ENCODE results near the gene SVOPL. TPM values are rescaled to one million over a fixed set of nuclear protein-coding genes. Genes with fewer than 3 reads are reported as not detected.

Gene SVOPL
- total RNA-seq, 1 donor from 2014 or later: 0.09 TPM

DNA sequence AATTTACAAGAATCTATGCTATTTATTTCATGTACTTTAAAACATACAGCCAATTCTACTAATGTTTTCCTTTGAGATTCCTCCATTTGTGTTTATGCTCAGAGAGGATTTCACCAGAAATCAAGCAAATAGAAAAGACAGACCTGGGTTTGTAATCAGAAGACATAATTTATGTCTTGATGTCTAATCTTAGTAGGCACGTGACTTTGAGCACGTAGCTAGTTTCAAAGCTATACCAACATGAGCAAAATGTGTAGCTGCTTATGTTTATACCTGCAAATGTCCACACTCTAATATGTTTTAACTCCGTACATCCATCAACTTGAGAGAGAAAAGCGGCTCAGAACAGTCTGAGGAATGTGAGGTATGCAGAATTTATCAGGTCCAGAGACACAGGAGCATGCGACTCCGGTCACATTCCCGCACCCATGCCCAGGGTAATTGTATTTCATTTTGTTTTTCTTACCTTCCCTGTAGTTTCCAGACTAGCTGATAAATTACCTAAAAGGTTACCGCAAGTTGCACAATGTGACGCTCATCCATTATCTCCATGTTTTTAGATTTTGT lies 40.0 kb downstream of the SVOPL start:
- H3K9ac ChIP-seq: no peak overlapping the region

DNA sequence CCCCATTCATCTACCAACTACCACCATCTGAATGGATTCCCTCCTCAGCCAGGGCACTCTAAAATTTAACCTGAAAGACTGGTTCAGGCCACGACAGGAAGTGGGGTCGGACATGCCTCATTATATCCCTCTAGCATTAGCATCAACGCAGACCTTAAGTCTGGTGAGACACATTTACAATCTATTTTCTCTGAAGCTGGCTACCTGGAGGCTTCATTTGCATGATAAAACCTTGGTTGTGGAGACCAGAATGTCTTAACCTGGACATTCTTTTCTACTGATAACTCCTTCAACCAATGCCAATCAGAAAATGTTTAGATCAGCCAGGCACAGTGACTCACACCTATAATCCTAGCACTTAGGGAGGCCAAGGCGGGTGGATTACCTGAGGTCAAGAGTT lies 42.3 kb downstream of the SVOPL start:
- Histone ChIP-seq H3K27me3 (no peaks in the 10 kb centered on the region), H3K9ac (no peak overlapping the region), H3K4me3 (no peak overlapping the region), H3K27ac (no peak overlapping the region), H3K4me1 (peaks cover 11% of the 10 kb centered on the region), H3K9me3 (ENCODE audit: low read depth) (no peaks in the 10 kb centered on the region), H3K4me2 (no peak overlapping the region), H3K79me2 (ENCODE audit: low read depth) (no peaks in the 10 kb centered on the region), H3F3A (ENCODE audit: low read depth) (peaks cover 7% of the 10 kb centered on the region), H3K36me3 (no peaks in the 10 kb centered on the region), H2AFZ (replicated peaks) (no peak overlapping the region), H4K20me1 (ENCODE audit: low read depth) (no peaks in the 10 kb centered on the region)
- H3K4me1 Mint-ChIP-seq: peaks cover 23% of the 10 kb centered on the region
- H3K27me3 Mint-ChIP-seq (ENCODE audit: insufficient read depth, low read depth): peaks cover 2% of the 10 kb centered on the region
- H3K9me3 Mint-ChIP-seq: peaks cover 9% of the 10 kb centered on the region
- H3K27ac Mint-ChIP-seq: no peak overlapping the region
- no peak for TF ChIP-seq EZH2 (IDR thresholded peaks at IDR 0.05)
- TF ChIP-seq, protein P1, sequence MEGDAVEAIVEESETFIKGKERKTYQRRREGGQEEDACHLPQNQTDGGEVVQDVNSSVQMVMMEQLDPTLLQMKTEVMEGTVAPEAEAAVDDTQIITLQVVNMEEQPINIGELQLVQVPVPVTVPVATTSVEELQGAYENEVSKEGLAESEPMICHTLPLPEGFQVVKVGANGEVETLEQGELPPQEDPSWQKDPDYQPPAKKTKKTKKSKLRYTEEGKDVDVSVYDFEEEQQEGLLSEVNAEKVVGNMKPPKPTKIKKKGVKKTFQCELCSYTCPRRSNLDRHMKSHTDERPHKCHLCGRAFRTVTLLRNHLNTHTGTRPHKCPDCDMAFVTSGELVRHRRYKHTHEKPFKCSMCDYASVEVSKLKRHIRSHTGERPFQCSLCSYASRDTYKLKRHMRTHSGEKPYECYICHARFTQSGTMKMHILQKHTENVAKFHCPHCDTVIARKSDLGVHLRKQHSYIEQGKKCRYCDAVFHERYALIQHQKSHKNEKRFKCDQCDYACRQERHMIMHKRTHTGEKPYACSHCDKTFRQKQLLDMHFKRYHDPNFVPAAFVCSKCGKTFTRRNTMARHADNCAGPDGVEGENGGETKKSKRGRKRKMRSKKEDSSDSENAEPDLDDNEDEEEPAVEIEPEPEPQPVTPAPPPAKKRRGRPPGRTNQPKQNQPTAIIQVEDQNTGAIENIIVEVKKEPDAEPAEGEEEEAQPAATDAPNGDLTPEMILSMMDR (IDR thresholded peaks at IDR 0.05): no peak
- no peak for TF ChIP-seq EZH2phosphoT487 (IDR thresholded peaks at IDR 0.05)
- H3K36me3 Mint-ChIP-seq: no peaks in the 10 kb centered on the region
- no peak overlapping the region for H3K4me3 Mint-ChIP-seq
- DNase-seq (ENCODE audit: low spot score): no peak

More for the DNA sequence above, 40.0 kb downstream of the SVOPL start:
- no peak overlapping the region for H3K27ac Mint-ChIP-seq
- H2AFZ ChIP-seq (replicated peaks): no peak overlapping the region
- peaks cover 16% of the 10 kb centered on the region for H3F3A ChIP-seq (ENCODE audit: low read depth)
- H3K4me1 ChIP-seq: peaks cover 11% of the 10 kb centered on the region
- H3K4me3 Mint-ChIP-seq: no peak overlapping the region
- no peak overlapping the region for H3K4me3 ChIP-seq
- no peaks in the 10 kb centered on the region for H3K27me3 ChIP-seq
- H3K36me3 ChIP-seq: no peaks in the 10 kb centered on the region
- TF ChIP-seq, protein P1 (IDR thresholded peaks at IDR 0.05): no peak
- TF ChIP-seq EZH2phosphoT487 (IDR thresholded peaks at IDR 0.05) (no peak), EZH2 (IDR thresholded peaks at IDR 0.05) (no peak)
- DNase-seq (ENCODE audit: low spot score): peak; percentile 32
- no peaks in the 10 kb centered on the region for H3K36me3 Mint-ChIP-seq
- H3K27ac ChIP-seq: no peak overlapping the region
- peaks cover 30% of the 10 kb centered on the region for H3K4me1 Mint-ChIP-seq
- no peaks in the 10 kb centered on the region for H4K20me1 ChIP-seq (ENCODE audit: low read depth)
- peaks cover 3% of the 10 kb centered on the region for H3K9me3 Mint-ChIP-seq
- no peaks in the 10 kb centered on the region for H3K9me3 ChIP-seq (ENCODE audit: low read depth)
- no peaks in the 10 kb centered on the region for H3K79me2 ChIP-seq (ENCODE audit: low read depth)
- peaks cover 2% of the 10 kb centered on the region for H3K27me3 Mint-ChIP-seq (ENCODE audit: insufficient read depth, low read depth)
- H3K4me2 ChIP-seq: no peak overlapping the region

DNA sequence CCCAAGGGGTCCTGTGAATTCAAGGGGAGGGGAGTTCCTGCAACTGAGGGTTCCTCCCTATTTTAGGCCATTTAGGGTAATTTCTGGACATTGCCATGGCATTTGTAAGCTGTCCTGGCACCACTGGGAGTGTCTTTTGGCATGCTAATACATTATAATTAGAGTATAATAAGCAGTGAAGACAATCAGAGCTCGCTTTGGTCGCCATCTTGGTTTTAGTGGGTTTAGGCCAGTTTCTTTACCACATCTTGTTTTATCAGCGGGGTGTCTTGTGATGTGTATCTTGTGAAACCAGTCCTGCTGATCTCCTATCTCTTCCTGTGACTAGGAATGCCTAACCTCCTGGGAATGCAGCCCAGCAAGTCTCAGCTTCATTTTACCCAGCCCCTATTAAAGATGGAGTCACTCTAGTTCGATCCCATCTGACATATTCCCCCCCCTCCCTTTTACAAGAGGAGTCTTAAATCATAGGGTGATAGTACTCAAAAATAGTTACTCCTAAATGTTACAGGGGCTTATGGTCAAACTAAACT lies 43.2 kb downstream of the SVOPL start:
- H3K27me3 ChIP-seq: no peaks in the 10 kb centered on the region
- H3K9ac ChIP-seq: no peak overlapping the region
- H3K4me3 ChIP-seq: no peak overlapping the region
- no peak overlapping the region for H3K27ac ChIP-seq
- Mint-ChIP-seq H3K27ac (no peak overlapping the region), H3K36me3 (no peaks in the 10 kb centered on the region), H3K4me3 (no peak overlapping the region), H3K4me1 (peaks cover 13% of the 10 kb centered on the region), H3K9me3 (peaks cover 16% of the 10 kb centered on the region), H3K27me3 (ENCODE audit: insufficient read depth, low read depth) (peaks cover 2% of the 10 kb centered on the region)
- no peaks in the 10 kb centered on the region for H3K9me3 ChIP-seq (ENCODE audit: low read depth)
- H2AFZ ChIP-seq (replicated peaks): no peak overlapping the region
- no peak overlapping the region for H3K4me2 ChIP-seq
- no peak for DNase-seq (ENCODE audit: low spot score)
- H4K20me1 ChIP-seq (ENCODE audit: low read depth): no peaks in the 10 kb centered on the region
- no peaks in the 10 kb centered on the region for H3K36me3 ChIP-seq
- H3K79me2 ChIP-seq (ENCODE audit: low read depth): no peaks in the 10 kb centered on the region
- TF ChIP-seq EZH2 (IDR thresholded peaks at IDR 0.05) (no peak), EZH2phosphoT487 (IDR thresholded peaks at IDR 0.05) (no peak)
- TF ChIP-seq, protein P1 (IDR thresholded peaks at IDR 0.05): no peak
- H3K4me1 ChIP-seq: peaks cover 4% of the 10 kb centered on the region
- H3F3A ChIP-seq (ENCODE audit: low read depth): no peaks in the 10 kb centered on the region

Data from neural progenitor cell (in vitro differentiated cells).